Measurements from ENCODE around the gene CDH22. TPM values are rescaled to one million over a fixed set of nuclear protein-coding genes. Genes with fewer than 3 reads are reported as not detected.

The CDH22 gene
- total RNA-seq, 1 donor from 2014 or later: 0.13 TPM

GRCh38 chr20:46293084-46293483, 15.2 kb downstream of the CDH22 start:
- H3F3A ChIP-seq (ENCODE audit: low read depth): peaks cover 17% of the 10 kb centered on the region
- H3K4me1 ChIP-seq: peaks cover 38% of the 10 kb centered on the region
- no peak overlapping the region for H2AFZ ChIP-seq (replicated peaks)
- peaks cover 23% of the 10 kb centered on the region for H4K20me1 ChIP-seq (ENCODE audit: low read depth)
- no peak overlapping the region for H3K27ac ChIP-seq
- H3K27me3 ChIP-seq: peaks cover 4% of the 10 kb centered on the region
- H3K9me3 ChIP-seq (ENCODE audit: low read depth): no peaks in the 10 kb centered on the region
- Mint-ChIP-seq H3K9me3 (no peaks in the 10 kb centered on the region), H3K4me1 (peaks cover 25% of the 10 kb centered on the region), H3K27me3 (ENCODE audit: insufficient read depth, low read depth) (peaks cover 30% of the 10 kb centered on the region), H3K36me3 (no peaks in the 10 kb centered on the region), H3K4me3 (no peak overlapping the region), H3K27ac (no peak overlapping the region)
- peak; percentile 92 for DNase-seq (ENCODE audit: low spot score)
- H3K79me2 ChIP-seq (ENCODE audit: low read depth): no peaks in the 10 kb centered on the region
- H3K9ac ChIP-seq: no peak overlapping the region
- TF ChIP-seq, protein P1, sequence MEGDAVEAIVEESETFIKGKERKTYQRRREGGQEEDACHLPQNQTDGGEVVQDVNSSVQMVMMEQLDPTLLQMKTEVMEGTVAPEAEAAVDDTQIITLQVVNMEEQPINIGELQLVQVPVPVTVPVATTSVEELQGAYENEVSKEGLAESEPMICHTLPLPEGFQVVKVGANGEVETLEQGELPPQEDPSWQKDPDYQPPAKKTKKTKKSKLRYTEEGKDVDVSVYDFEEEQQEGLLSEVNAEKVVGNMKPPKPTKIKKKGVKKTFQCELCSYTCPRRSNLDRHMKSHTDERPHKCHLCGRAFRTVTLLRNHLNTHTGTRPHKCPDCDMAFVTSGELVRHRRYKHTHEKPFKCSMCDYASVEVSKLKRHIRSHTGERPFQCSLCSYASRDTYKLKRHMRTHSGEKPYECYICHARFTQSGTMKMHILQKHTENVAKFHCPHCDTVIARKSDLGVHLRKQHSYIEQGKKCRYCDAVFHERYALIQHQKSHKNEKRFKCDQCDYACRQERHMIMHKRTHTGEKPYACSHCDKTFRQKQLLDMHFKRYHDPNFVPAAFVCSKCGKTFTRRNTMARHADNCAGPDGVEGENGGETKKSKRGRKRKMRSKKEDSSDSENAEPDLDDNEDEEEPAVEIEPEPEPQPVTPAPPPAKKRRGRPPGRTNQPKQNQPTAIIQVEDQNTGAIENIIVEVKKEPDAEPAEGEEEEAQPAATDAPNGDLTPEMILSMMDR (IDR thresholded peaks at IDR 0.05): no peak
- TF ChIP-seq EZH2phosphoT487 (IDR thresholded peaks at IDR 0.05): no peak
- peak; percentile 19 for TF ChIP-seq EZH2 (IDR thresholded peaks at IDR 0.05)
- no peaks in the 10 kb centered on the region for H3K36me3 ChIP-seq
- H3K4me3 ChIP-seq: no peak overlapping the region
- H3K4me2 ChIP-seq: peak overlapping the region; percentile 27

GRCh38 chr20:46291401-46291800, 16.9 kb downstream of the CDH22 start:
- H3K4me1 ChIP-seq: peaks cover 31% of the 10 kb centered on the region
- peaks cover 23% of the 10 kb centered on the region for H4K20me1 ChIP-seq (ENCODE audit: low read depth)
- H3K4me2 ChIP-seq: no peak overlapping the region
- no peak overlapping the region for H3K27ac ChIP-seq
- Mint-ChIP-seq H3K4me3 (peak overlapping the region; percentile 31), H3K4me1 (peaks cover 25% of the 10 kb centered on the region), H3K27me3 (ENCODE audit: insufficient read depth, low read depth) (peaks cover 20% of the 10 kb centered on the region), H3K36me3 (no peaks in the 10 kb centered on the region), H3K9me3 (no peaks in the 10 kb centered on the region), H3K27ac (no peak overlapping the region)
- no peaks in the 10 kb centered on the region for H3K79me2 ChIP-seq (ENCODE audit: low read depth)
- H3K9me3 ChIP-seq (ENCODE audit: low read depth): no peaks in the 10 kb centered on the region
- H3K27me3 ChIP-seq: no peaks in the 10 kb centered on the region
- H3F3A ChIP-seq (ENCODE audit: low read depth): peaks cover 17% of the 10 kb centered on the region
- H3K36me3 ChIP-seq: no peaks in the 10 kb centered on the region
- no peak overlapping the region for H3K4me3 ChIP-seq
- H2AFZ ChIP-seq (replicated peaks): no peak overlapping the region
- TF ChIP-seq, protein P1 (IDR thresholded peaks at IDR 0.05): no peak
- TF ChIP-seq EZH2 (IDR thresholded peaks at IDR 0.05): no peak
- TF ChIP-seq EZH2phosphoT487 (IDR thresholded peaks at IDR 0.05): no peak
- H3K9ac ChIP-seq: no peak overlapping the region
- DNase-seq (ENCODE audit: low spot score): no peak

DNA sequence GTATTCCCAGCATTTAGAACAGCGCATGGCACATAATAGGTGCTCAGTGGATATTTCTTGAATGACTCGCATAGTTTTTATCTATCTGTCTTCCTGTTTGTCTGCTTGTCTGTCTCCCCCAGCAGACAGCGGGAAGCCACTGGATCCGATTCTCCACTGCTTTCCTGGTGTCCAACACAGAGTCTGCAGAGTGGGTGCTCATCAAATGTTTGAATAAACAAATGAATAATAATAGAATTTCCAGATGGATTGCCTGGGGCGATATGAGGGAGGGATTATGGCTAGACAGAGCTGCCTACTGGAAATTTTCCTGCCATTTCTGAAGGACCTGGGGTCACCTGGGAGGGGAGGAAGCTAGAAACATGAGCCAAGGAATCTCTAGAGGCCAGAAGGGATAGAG, 18.9 kb downstream of the CDH22 start:
- H3K27me3 ChIP-seq: no peaks in the 10 kb centered on the region
- no peak overlapping the region for H3K4me3 ChIP-seq
- H3K4me3 Mint-ChIP-seq: no peak overlapping the region
- no peaks in the 10 kb centered on the region for H3K36me3 ChIP-seq
- H3K4me2 ChIP-seq: no peak overlapping the region
- no peaks in the 10 kb centered on the region for H3K9me3 Mint-ChIP-seq
- TF ChIP-seq EZH2 (IDR thresholded peaks at IDR 0.05) (no peak), EZH2phosphoT487 (IDR thresholded peaks at IDR 0.05) (no peak)
- TF ChIP-seq, protein P1 (IDR thresholded peaks at IDR 0.05): no peak
- peaks cover 27% of the 10 kb centered on the region for H3K4me1 ChIP-seq
- no peak for DNase-seq (ENCODE audit: low spot score)
- H3K79me2 ChIP-seq (ENCODE audit: low read depth): no peaks in the 10 kb centered on the region
- H3K36me3 Mint-ChIP-seq: no peaks in the 10 kb centered on the region
- H3K27ac ChIP-seq: no peak overlapping the region
- H3K27ac Mint-ChIP-seq: no peak overlapping the region
- peaks cover 17% of the 10 kb centered on the region for H3F3A ChIP-seq (ENCODE audit: low read depth)
- H4K20me1 ChIP-seq (ENCODE audit: low read depth): peaks cover 19% of the 10 kb centered on the region
- no peak overlapping the region for H2AFZ ChIP-seq (replicated peaks)
- no peaks in the 10 kb centered on the region for H3K9me3 ChIP-seq (ENCODE audit: low read depth)
- peaks cover 16% of the 10 kb centered on the region for H3K4me1 Mint-ChIP-seq
- peaks cover 13% of the 10 kb centered on the region for H3K27me3 Mint-ChIP-seq (ENCODE audit: insufficient read depth, low read depth)
- no peak overlapping the region for H3K9ac ChIP-seq
